SU-DHL-6 (cell line): ENCODE data around the gene KIF5C.

Source experiments
- H2AFZ ChIP-seq: fragments of 200-600 bp; sonication (generic); 2 replicates; pipeline ENCODE4 v1.6.1; 2014; ENCODE audit warnings: low read depth, mild to moderate bottlenecking, moderate library complexity, mixed read lengths, antibody characterized with exemption, low read length; ENCODE audit not compliant: severe bottlenecking
- H3F3A ChIP-seq: fragments of 200-600 bp; shearing (Covaris generic); 2 replicates; pipeline ENCODE4 v1.6.0; 2016; ENCODE audit warnings: antibody characterized with exemption, mild to moderate bottlenecking; ENCODE audit not compliant: insufficient read depth
- H3K27ac ChIP-seq: fragments of 200-600 bp; sonication (generic); 2 replicates; pipeline ENCODE4 v1.5.1; 2016; ENCODE audit warnings: low read depth, mild to moderate bottlenecking, low read length, moderate library complexity, mixed read lengths
- H3K27me3 ChIP-seq: fragments of 200-600 bp; sonication (generic), shearing (Covaris generic); 2 replicates; pipeline ENCODE4 v1.6.0; 2014; ENCODE audit warnings: mild to moderate bottlenecking, low read length
- H3K36me3 ChIP-seq: fragments of 200-600 bp; sonication (generic); 2 replicates; pipeline ENCODE4 v1.6.1; 2014; ENCODE audit warnings: mild to moderate bottlenecking, low read length, mixed read lengths
- H3K4me2 ChIP-seq: fragments of 300-600, 200-600 bp; shearing (Covaris generic), sonication (generic); 2 replicates; pipeline ENCODE4 v1.6.0; 2014; ENCODE audit warnings: low read length, low read depth, mild to moderate bottlenecking; ENCODE audit not compliant: poor library complexity, severe bottlenecking
- H3K4me3 ChIP-seq: fragments of 200-600 bp; sonication (generic); 2 replicates; pipeline ENCODE4 v1.5.1; 2014; ENCODE audit warnings: antibody characterized with exemption, low read length, mild to moderate bottlenecking, mixed read lengths; ENCODE audit not compliant: insufficient read depth, poor library complexity, severe bottlenecking
- H3K79me2 ChIP-seq: fragments of 200-600 bp; sonication (generic); 2 replicates; pipeline ENCODE4 v1.6.1; 2014; ENCODE audit warnings: mild to moderate bottlenecking, low read length, moderate library complexity; ENCODE audit not compliant: insufficient read depth
- H3K9ac ChIP-seq: fragments of 200-600 bp; sonication (generic); 2 replicates; pipeline ENCODE4 v1.7.0; 2014; ENCODE audit warnings: mild to moderate bottlenecking, low read length
- H3K9me2 ChIP-seq: fragments of 200-600 bp; sonication (generic); replicated peaks from 2 replicates; pipeline ENCODE4 v1.6.1; 2014; ENCODE audit warnings: low read length; ENCODE audit not compliant: insufficient read depth
- H3K9me3 ChIP-seq: fragments of 200-600 bp; sonication (generic); 2 replicates; pipeline ENCODE4 v1.6.1; 2014; ENCODE audit warnings: low read length, mixed read lengths; ENCODE audit not compliant: insufficient read depth
- H4K20me1 ChIP-seq: fragments of 200-600 bp; sonication (generic); 2 replicates; pipeline ENCODE4 v1.6.1; 2014; ENCODE audit warnings: low read depth, mild to moderate bottlenecking, antibody characterized with exemption, low read length, moderate library complexity, mixed read lengths
- CTCF ChIP-seq: fragments of 200-600 bp; sonication (generic); IDR thresholded peaks from one replicate; pipeline ENCODE4 v1.5.1; 2017; ENCODE audit warnings: antibody characterized with exemption, mild to moderate bottlenecking, low read length, moderate library complexity; ENCODE audit not compliant: insufficient read depth, poor library complexity, severe bottlenecking
- EZH2phosphoT487 ChIP-seq: fragments of 200-600 bp; sonication (generic), shearing (Covaris generic); conservative IDR thresholded peaks from 2 replicates; pipeline ENCODE4 v1.6.1; 2018; ENCODE audit warnings: mild to moderate bottlenecking, antibody characterized with exemption, low read length, moderate library complexity, mixed read lengths

The KIF5C gene

GRCh38 chr2:148924514-148925178 lies 49.6 kb downstream of the KIF5C start:
- Histone ChIP-seq H3K9me3 (no peaks in the 10 kb centered on the region), H3K9me2 (no peaks in the 10 kb centered on the region), H3K27me3 (no peaks in the 10 kb centered on the region), H3K27ac (no peak overlapping the region), H4K20me1 (no peaks in the 10 kb centered on the region), H2AFZ (no peak overlapping the region), H3K36me3 (no peaks in the 10 kb centered on the region), H3K9ac (no peak overlapping the region), H3K79me2 (no peaks in the 10 kb centered on the region), H3K4me3 (no peak overlapping the region), H3K4me2 (no peak overlapping the region), H3F3A (no peaks in the 10 kb centered on the region)
- TF ChIP-seq CTCF (no peak), EZH2phosphoT487 (no peak)

GRCh38 chr2:148926291-148926961 lies 51.4 kb downstream of the KIF5C start:
- peak overlapping the region; percentile 15 for H3K4me3 ChIP-seq
- TF ChIP-seq CTCF (peak; percentile 80), EZH2phosphoT487 (no peak)
- H3K27ac ChIP-seq, result no peak overlapping the region
- no peaks in the 10 kb centered on the region for H3F3A ChIP-seq
- H3K27me3 ChIP-seq, result no peaks in the 10 kb centered on the region
- H3K9me2 ChIP-seq, result no peaks in the 10 kb centered on the region
- no peaks in the 10 kb centered on the region for H4K20me1 ChIP-seq
- H3K36me3 ChIP-seq, result no peaks in the 10 kb centered on the region
- no peak overlapping the region for H3K9ac ChIP-seq
- peak overlapping the region; percentile 92 for H2AFZ ChIP-seq
- H3K9me3 ChIP-seq, result no peaks in the 10 kb centered on the region
- H3K79me2 ChIP-seq, result no peaks in the 10 kb centered on the region
- H3K4me2 ChIP-seq, result peak overlapping the region; percentile 53

GRCh38 chr2:148926981-148927401 lies 52.0 kb downstream of the KIF5C start:
- H3K9me2 ChIP-seq, result no peaks in the 10 kb centered on the region
- H3K4me2 ChIP-seq, result peak overlapping the region; percentile 53
- H4K20me1 ChIP-seq, result no peaks in the 10 kb centered on the region
- H3F3A ChIP-seq, result no peaks in the 10 kb centered on the region
- H3K9ac ChIP-seq, result no peak overlapping the region
- no peaks in the 10 kb centered on the region for H3K9me3 ChIP-seq
- no peak for TF ChIP-seq EZH2phosphoT487
- TF ChIP-seq CTCF, result no peak
- peak overlapping the region; percentile 15 for H3K4me3 ChIP-seq
- no peaks in the 10 kb centered on the region for H3K79me2 ChIP-seq
- no peaks in the 10 kb centered on the region for H3K36me3 ChIP-seq
- H3K27me3 ChIP-seq, result no peaks in the 10 kb centered on the region
- H2AFZ ChIP-seq, result peak overlapping the region; percentile 92
- H3K27ac ChIP-seq, result no peak overlapping the region
